MM.1S (cell line): ENCODE results near the gene FNIP2.

Source experiments
- EZH2 ChIP-seq: fragments of 300-600 bp; sonication (generic); optimal IDR thresholded peaks from 2 replicates; pipeline ENCODE3; 2017; ENCODE audit warnings: low read depth, mild to moderate bottlenecking, antibody characterized with exemption, low read length, mixed read lengths
- EZH2phosphoT487 ChIP-seq: fragments of 300-600 bp; sonication (generic); IDR thresholded peaks from 2 replicates; pipeline ENCODE4 v1.6.1; 2018; ENCODE audit warnings: antibody characterized with exemption, low read length
- TF ChIP-seq, protein P1 (sequence below): fragments of 300-600 bp; sonication (generic); IDR thresholded peaks from 2 replicates; pipeline ENCODE4 v1.5.1; 2016; ENCODE audit warnings: antibody characterized with exemption, low read length, mixed read lengths

DNA sequence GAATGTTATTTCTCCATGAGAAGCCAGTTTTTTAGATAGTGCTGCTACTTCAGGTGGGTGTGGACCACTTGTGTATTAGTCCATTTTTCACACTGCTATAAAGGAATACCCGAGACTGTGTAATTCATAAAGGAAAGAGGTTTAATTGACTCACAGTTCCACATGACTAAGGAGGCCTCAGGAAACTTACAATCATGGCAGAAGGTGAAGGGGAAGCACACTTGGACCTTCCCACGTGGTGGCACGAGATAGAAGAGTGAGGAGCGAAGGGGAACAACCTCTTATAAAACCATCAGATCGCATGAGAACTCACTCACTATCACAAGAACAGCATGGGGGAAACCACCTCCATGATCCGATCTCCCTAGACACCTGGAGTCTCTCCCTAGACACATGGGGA, 42.2 kb upstream of the FNIP2 start:
- TF ChIP-seq, protein P1, sequence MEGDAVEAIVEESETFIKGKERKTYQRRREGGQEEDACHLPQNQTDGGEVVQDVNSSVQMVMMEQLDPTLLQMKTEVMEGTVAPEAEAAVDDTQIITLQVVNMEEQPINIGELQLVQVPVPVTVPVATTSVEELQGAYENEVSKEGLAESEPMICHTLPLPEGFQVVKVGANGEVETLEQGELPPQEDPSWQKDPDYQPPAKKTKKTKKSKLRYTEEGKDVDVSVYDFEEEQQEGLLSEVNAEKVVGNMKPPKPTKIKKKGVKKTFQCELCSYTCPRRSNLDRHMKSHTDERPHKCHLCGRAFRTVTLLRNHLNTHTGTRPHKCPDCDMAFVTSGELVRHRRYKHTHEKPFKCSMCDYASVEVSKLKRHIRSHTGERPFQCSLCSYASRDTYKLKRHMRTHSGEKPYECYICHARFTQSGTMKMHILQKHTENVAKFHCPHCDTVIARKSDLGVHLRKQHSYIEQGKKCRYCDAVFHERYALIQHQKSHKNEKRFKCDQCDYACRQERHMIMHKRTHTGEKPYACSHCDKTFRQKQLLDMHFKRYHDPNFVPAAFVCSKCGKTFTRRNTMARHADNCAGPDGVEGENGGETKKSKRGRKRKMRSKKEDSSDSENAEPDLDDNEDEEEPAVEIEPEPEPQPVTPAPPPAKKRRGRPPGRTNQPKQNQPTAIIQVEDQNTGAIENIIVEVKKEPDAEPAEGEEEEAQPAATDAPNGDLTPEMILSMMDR = no peak
- TF ChIP-seq EZH2 (no peak), EZH2phosphoT487 (no peak)
